SK-N-SH (cell line): ENCODE measurements around the gene UGP2. TPM values are rescaled to one million over a fixed set of nuclear protein-coding genes. Genes with fewer than 3 reads are reported as not detected.

ENCODE experiments used
- ELF1 ChIP-seq: IDR thresholded peaks from 2 replicates; pipeline ENCODE4 v1.4.0; 2012
- EP300 ChIP-seq, 2 experiments: IDR thresholded peaks; 2 replicates each; pipeline versions ENCODE4 v1.4.0 to v1.6.1; 2012; ENCODE audit warnings: borderline replicate concordance in 1 of 2, low read depth in 1 of 2, low read length in 1 of 2
- EZH2phosphoT487 ChIP-seq: fragments of 200-600 bp; sonication (generic); IDR thresholded peaks from 2 replicates; pipeline ENCODE4 v1.6.1; 2017; ENCODE audit warnings: low read depth, mixed run types, mild to moderate bottlenecking, antibody characterized with exemption, moderate library complexity, borderline replicate concordance
- FOSL2 ChIP-seq: IDR thresholded peaks from 2 replicates; pipeline ENCODE4 v1.4.0; 2012; ENCODE audit warnings: low read depth, mild to moderate bottlenecking, moderate library complexity, borderline replicate concordance
- FOXJ3 ChIP-seq: sonication (generic); formaldehyde crosslinking; IDR thresholded peaks from 2 replicates; pipeline ENCODE4 v1.5.1; 2020; ENCODE audit warnings: mild to moderate bottlenecking, missing genetic modification reagents
- GABPA ChIP-seq: IDR thresholded peaks from 2 replicates; pipeline ENCODE4 v1.4.0; 2012; ENCODE audit warnings: low read depth, mild to moderate bottlenecking
- GATA2 ChIP-seq: sonication (generic); formaldehyde crosslinking; IDR thresholded peaks from 2 replicates; pipeline ENCODE4 v1.5.0; 2020; ENCODE audit warnings: mild to moderate bottlenecking, missing genetic modification reagents
- MEF2A ChIP-seq: IDR thresholded peaks from 2 replicates; pipeline ENCODE4 v1.4.0; 2012; ENCODE audit warnings: low read depth, borderline replicate concordance
- NFIC ChIP-seq: IDR thresholded peaks from 2 replicates; pipeline ENCODE4 v1.4.0; 2012; ENCODE audit warnings: borderline replicate concordance
- NRF1 ChIP-seq: IDR thresholded peaks from 2 replicates; pipeline ENCODE4 v1.6.1; 2012; ENCODE audit warnings: low read depth, mild to moderate bottlenecking, low read length
- PBX3 ChIP-seq: IDR thresholded peaks from 2 replicates; pipeline ENCODE4; 2012
- POLR2AphosphoS5 ChIP-seq: IDR thresholded peaks from 2 replicates; pipeline ENCODE4 v1.6.1; 2012; ENCODE audit warnings: low read depth, low read length
- REST ChIP-seq: IDR thresholded peaks from 2 replicates; pipeline ENCODE4 v1.6.1; 2012; ENCODE audit warnings: mild to moderate bottlenecking, low read depth, low read length, moderate library complexity
- RFX5 ChIP-seq: IDR thresholded peaks from 2 replicates; pipeline ENCODE4 v1.6.1; 2012; ENCODE audit warnings: mild to moderate bottlenecking, improper control_type of control experiment, low read length
- RXRA ChIP-seq: IDR thresholded peaks from 2 replicates; pipeline ENCODE4 v1.4.0; 2012; ENCODE audit warnings: low read depth, mild to moderate bottlenecking, borderline replicate concordance
- SIN3A ChIP-seq: IDR thresholded peaks from 2 replicates; pipeline ENCODE4 v1.6.1; 2012; ENCODE audit warnings: low read depth, mild to moderate bottlenecking, low read length, moderate library complexity, borderline replicate concordance
- SMC3 ChIP-seq: IDR thresholded peaks from 2 replicates; pipeline ENCODE4 v1.6.1; 2012; ENCODE audit warnings: low read depth, low read length, improper control_type of control experiment
- TCF12 ChIP-seq: IDR thresholded peaks from 2 replicates; pipeline ENCODE4 v1.4.0; 2012
- TEAD4 ChIP-seq: IDR thresholded peaks from 2 replicates; pipeline ENCODE4 v1.4.0; 2012; ENCODE audit warnings: mild to moderate bottlenecking, borderline replicate concordance; ENCODE audit not compliant: insufficient read depth
- USF1 ChIP-seq: IDR thresholded peaks from 2 replicates; pipeline ENCODE4 v1.4.0; 2012; ENCODE audit warnings: low read depth, borderline replicate concordance
- USF2 ChIP-seq: fragments of 150-350 bp; IDR thresholded peaks from 2 replicates; pipeline ENCODE4 v1.6.1; 2017; ENCODE audit warnings: antibody characterized with exemption, low read length, low read depth, borderline replicate concordance
- YY1 ChIP-seq: IDR thresholded peaks from 2 replicates; pipeline ENCODE4 v1.4.0; 2012; ENCODE audit warnings: low read depth, mild to moderate bottlenecking
- polyA plus RNA-seq, 3 experiments: library from polyadenylated mRNA; depleted of rRNA; stranded (reverse); fragments of >200 nt; gene quantifications; 2 replicates each; pipeline ENCODE4 v1.2.3, GENCODE V29; 2012

UGP2 gene
- polyA plus RNA-seq, 1 of the 3 experiments (the other 2 are of a cell fraction), result 30.1 TPM

- TF ChIP-seq ELF1 (peak; percentile 98), GABPA (peak; percentile 65), POLR2AphosphoS5 (peak; percentile 99), SIN3A (peak; percentile 63; the same call in 1 of the 2 replicates), NRF1 (no peak), FOXJ3 (no peak), EP300 (IDR thresholded peaks at IDR 0.05; ENCODE audit: borderline replicate concordance in 1 of 2, low read depth in 1 of 2, low read length in 1 of 2) (no peak; a peak in 1 of 4 replicates), TCF12 (peak; percentile 21; the same call in 1 of the 2 replicates), YY1 (no peak), GATA2 (CRISPR knock-in tag) (no peak), NFIC (no peak), PBX3 (peak; percentile 100), REST (no peak), FOSL2 (no peak), USF1 (no peak), USF2 (no peak), RXRA (no peak), SMC3 (no peak), TEAD4 (no peak), RFX5 (no peak), EZH2phosphoT487 (no peak), MEF2A (no peak)
Observed at GRCh38 chr2:63840785-63841253, 877 bp upstream of the UGP2 start (continued).
